Measurements from ENCODE around the gene NFATC4. TPM values are rescaled to one million over a fixed set of nuclear protein-coding genes. Genes with fewer than 3 reads are reported as not detected.

The NFATC4 gene
- polyA plus RNA-seq, 3 donors = 60.1 to 84.6 (median 72.6) TPM

GRCh38 chr14:24426150-24426911 lies 58.3 kb downstream of the NFATC4 start:
- no peak for DNase-seq

- no peak for DNase-seq
Measured at GRCh38 chr14:24426912-24427536, 59.0 kb downstream of the NFATC4 start.

- DNase-seq = no peak
Measured at GRCh38 chr14:24427537-24428508, 59.8 kb downstream of the NFATC4 start.

- DNase-seq = no peak
Measured at GRCh38 chr14:24428628-24429394, 60.8 kb downstream of the NFATC4 start.

Other genes with a start within 250 kb of the NFATC4 start
- gene FITM1, start 237.5 kb upstream of the NFATC4 start, polyA plus RNA-seq (ENCODE audit: insufficient read length in 3 of 3) = 1 to 10 TPM; 1.1 to 2.3 (median 1.5) TPM
- 100 to 1,000 TPM; 175 to 216 (median 196) TPM for gene PSME1, start 232.0 kb upstream of the NFATC4 start, polyA plus RNA-seq (ENCODE audit: insufficient read length in 3 of 3)
- 10 to 100 TPM; 19.8 to 29.7 (median 21.1) TPM for gene EMC9, start 226.6 kb upstream of the NFATC4 start, polyA plus RNA-seq (ENCODE audit: insufficient read length in 3 of 3)
- gene PSME2, start 221.6 kb upstream of the NFATC4 start, polyA plus RNA-seq (ENCODE audit: insufficient read length in 3 of 3) = 100 to 1,000 TPM; 145 to 164 (median 151) TPM
- gene RNF31, start 220.7 kb upstream of the NFATC4 start, polyA plus RNA-seq (ENCODE audit: insufficient read length in 3 of 3) = 10 to 100 TPM; 46.4 to 70.4 (median 53.4) TPM
- gene IRF9, start 206.9 kb upstream of the NFATC4 start, polyA plus RNA-seq (ENCODE audit: insufficient read length in 3 of 3) = 10 to 100 TPM; 56.8 to 68.9 (median 57.2) TPM
- 10 to 100 TPM; 71.4 to 85.6 (median 80.8) TPM for gene REC8, start 196.1 kb upstream of the NFATC4 start, polyA plus RNA-seq (ENCODE audit: insufficient read length in 3 of 3)
- 10 to 100 TPM; 39.6 to 48.5 (median 42.8) TPM for gene IPO4, start 179.4 kb upstream of the NFATC4 start, polyA plus RNA-seq (ENCODE audit: insufficient read length in 3 of 3)
- gene TM9SF1, start 172.7 kb upstream of the NFATC4 start, polyA plus RNA-seq (ENCODE audit: insufficient read length in 3 of 3) = 10 to 100 TPM; 45.2 to 55.8 (median 46.7) TPM
- gene TSSK4, start 162.5 kb upstream of the NFATC4 start, polyA plus RNA-seq (ENCODE audit: insufficient read length in 3 of 3) = 10 to 100 TPM in 2 of 3 donors, 1 to 10 TPM in 1; 3.9 to 17.9 (median 14.1) TPM
- gene CHMP4A, start 154.7 kb upstream of the NFATC4 start, polyA plus RNA-seq (ENCODE audit: insufficient read length in 3 of 3) = 10 to 100 TPM; 50.6 to 70.2 (median 58.2) TPM
- 10 to 100 TPM; 13.0 to 20.1 (median 15.3) TPM for gene MDP1, start 152.1 kb upstream of the NFATC4 start, polyA plus RNA-seq (ENCODE audit: insufficient read length in 3 of 3)
- gene NEDD8, start 135.8 kb upstream of the NFATC4 start, polyA plus RNA-seq (ENCODE audit: insufficient read length in 3 of 3) = 100 to 1,000 TPM; 197 to 260 (median 254) TPM
- 100 to 1,000 TPM; 120 to 132 (median 123) TPM for gene GMPR2, start 135.3 kb upstream of the NFATC4 start, polyA plus RNA-seq (ENCODE audit: insufficient read length in 3 of 3)
- gene TINF2, start 125.6 kb upstream of the NFATC4 start, polyA plus RNA-seq (ENCODE audit: insufficient read length in 3 of 3) = 10 to 100 TPM; 59.4 to 62.5 (median 60.9) TPM
- gene TGM1, start 105.0 kb upstream of the NFATC4 start, polyA plus RNA-seq (ENCODE audit: insufficient read length in 3 of 3) = 1 to 10 TPM; 1.5 to 4.2 (median 2.5) TPM
- gene RABGGTA, start 96.6 kb upstream of the NFATC4 start, polyA plus RNA-seq (ENCODE audit: insufficient read length in 3 of 3) = 10 to 100 TPM; 24.2 to 25.5 (median 25.0) TPM
- 10 to 100 TPM; 41.6 to 68.7 (median 43.4) TPM for gene DHRS1, start 68.4 kb upstream of the NFATC4 start, polyA plus RNA-seq (ENCODE audit: insufficient read length in 3 of 3)
- gene NOP9, start 68.3 kb upstream of the NFATC4 start, polyA plus RNA-seq (ENCODE audit: insufficient read length in 3 of 3) = 10 to 100 TPM; 28.0 to 29.7 (median 28.7) TPM
- 10 to 100 TPM; 24.7 to 32.3 (median 28.3) TPM for gene CIDEB, start 60.2 kb upstream of the NFATC4 start, polyA plus RNA-seq (ENCODE audit: insufficient read length in 3 of 3)
- gene LTB4R2, start 58.0 kb upstream of the NFATC4 start, polyA plus RNA-seq (ENCODE audit: insufficient read length in 3 of 3) = 1 to 10 TPM; 3.2 to 5.3 (median 4.4) TPM
- gene LTB4R, start 56.7 kb upstream of the NFATC4 start, polyA plus RNA-seq (ENCODE audit: insufficient read length in 3 of 3) = 1 to 10 TPM; 5.0 to 7.2 (median 5.7) TPM
- gene ADCY4, start 33.1 kb upstream of the NFATC4 start, polyA plus RNA-seq (ENCODE audit: insufficient read length in 3 of 3) = 10 to 100 TPM; 19.3 to 22.6 (median 20.8) TPM
- gene RIPK3, start 28.2 kb upstream of the NFATC4 start, polyA plus RNA-seq (ENCODE audit: insufficient read length in 3 of 3) = 1 to 10 TPM; 3.3 to 4.1 (median 3.8) TPM
- gene NYNRIN, start 30.8 kb downstream of the NFATC4 start, polyA plus RNA-seq (ENCODE audit: insufficient read length in 3 of 3) = 10 to 100 TPM; 44.1 to 58.4 (median 56.4) TPM
- gene CBLN3, start 61.5 kb downstream of the NFATC4 start, polyA plus RNA-seq (ENCODE audit: insufficient read length in 3 of 3) = 1 to 10 TPM; 2.4 to 4.2 (median 3.1) TPM
- 10 to 100 TPM; 43.7 to 55.8 (median 53.3) TPM for gene KHNYN, start 61.8 kb downstream of the NFATC4 start, polyA plus RNA-seq (ENCODE audit: insufficient read length in 3 of 3)
- gene SDR39U1, start 74.6 kb downstream of the NFATC4 start, polyA plus RNA-seq (ENCODE audit: insufficient read length in 3 of 3) = 10 to 100 TPM; 69.5 to 78.3 (median 76.8) TPM
- gene CMA1, start 140.1 kb downstream of the NFATC4 start, polyA plus RNA-seq (ENCODE audit: insufficient read length in 3 of 3) = under 1 TPM in 1 of 3 donors, not detected in 2; 0.56 TPM
- under 1 TPM; 0.25 to 0.71 (median 0.57) TPM for gene CTSG, start 208.1 kb downstream of the NFATC4 start, polyA plus RNA-seq (ENCODE audit: insufficient read length in 3 of 3)
- gene GZMH, start 241.5 kb downstream of the NFATC4 start, polyA plus RNA-seq (ENCODE audit: insufficient read length in 3 of 3) = not detected